Spleen (tissue), 11 donors: ENCODE results near the gene MPIG6B. TPM values are rescaled to one million over a fixed set of nuclear protein-coding genes. Genes with fewer than 3 reads are reported as not detected.

Source experiments
- DNase-seq: peaks from one replicate; pipeline ENCODE4 v3.0.0-alpha.2; 2020
- H3K27ac ChIP-seq, 8 donors: fragments of 200-600 bp; sonication (generic) in 7 of 8; 1 replicate in 4 of 8; 2 replicates in 4 of 8; pipeline versions ENCODE4 v1.5.0 to v1.8.0; 2016 to 2021; ENCODE audit warnings: inconsistent platforms in 4 of 8, mild to moderate bottlenecking in 4 of 8, moderate library complexity in 1 of 8
- H3K27me3 ChIP-seq, 7 donors: fragments of 200-600 bp; sonication (generic) in 6 of 7; replicated peaks in 1 of 7; 1 replicate in 4 of 7; 2 replicates in 3 of 7; pipeline versions ENCODE4 v1.5.0 to v1.8.0; 2016 to 2021; ENCODE audit warnings: inconsistent platforms in 3 of 7, mild to moderate bottlenecking in 1 of 7
- H3K36me3 ChIP-seq, 6 donors: fragments of 200-600 bp; sonication (generic) in 5 of 6; 1 replicate in 4 of 6; 2 replicates in 2 of 6; pipeline versions ENCODE4 v1.5.0 to v1.8.0; 2016 to 2021; ENCODE audit warnings: inconsistent platforms in 2 of 6
- H3K4me1 ChIP-seq, 6 donors: fragments of 200-600 bp; sonication (generic) in 5 of 6; 1 replicate in 3 of 6; 2 replicates in 3 of 6; pipeline versions ENCODE4 v1.5.0 to v1.8.0; 2016 to 2021; ENCODE audit warnings: inconsistent platforms in 3 of 6
- H3K4me3 ChIP-seq, 8 donors: fragments of 200-600 bp; sonication (generic) in 7 of 8; 1 replicate in 4 of 8; 2 replicates in 4 of 8; pipeline versions ENCODE4 v1.5.0 to v1.8.0; 2016 to 2021; ENCODE audit warnings: inconsistent platforms in 4 of 8, mild to moderate bottlenecking in 4 of 8, moderate library complexity in 2 of 8
- H3K9me3 ChIP-seq, 8 donors: fragments of 200-600 bp; sonication (generic) in 7 of 8; 1 replicate in 4 of 8; 2 replicates in 4 of 8; pipeline versions ENCODE4 v1.5.0 to v1.8.0; 2016 to 2021; ENCODE audit warnings: inconsistent platforms in 4 of 8
- POLR2A ChIP-seq, 3 donors: fragments of 450-650 bp; IDR thresholded peaks; one replicate each; pipeline ENCODE4 v1.5.1; 2017; ENCODE audit warnings: antibody characterized with exemption in 3 of 3, mild to moderate bottlenecking in 1 of 3
- POLR2AphosphoS5 ChIP-seq, 3 donors: sonication (generic); formaldehyde crosslinking; IDR thresholded peaks; one replicate each; pipeline ENCODE4 v1.5.1; 2017; ENCODE audit warnings: antibody characterized with exemption in 3 of 3
- WGBS, 5 donors: extraction: QIAGEN DNeasy Blood & Tissue Kit in 3 of 5; methylation state at CpG; one replicate each; pipeline versions ENCODE4 v1.1.5 to v1.1.7; 2013 to 2018; 5-methylcytosine and 5-hydroxymethylcytosine counted together
- intact Hi-C: fragments of 100-400 bp; cut with DNase I; formaldehyde crosslinking; loops from one replicate; pipeline ENCODE4 v1.15.0; 2023; ENCODE audit warnings: low total_unique reads
- polyA plus RNA-seq, 3 donors: library from polyadenylated mRNA; stranded (reverse); fragments of 200-250 nt; gene quantifications; one replicate each; pipeline ENCODE4 v1.2.1, GENCODE V29; 2013
- total RNA-seq, 7 donors: library from RNA; depleted of rRNA in 3 of 7; stranded (reverse); fragments of >200 nt in 3 of 7; fragmentation: NEBNext Ultra II Directional in 4 of 7; extraction: Animal tissue kit (Norgen Biotek cat#: 25700) in 4 of 7; gene quantifications; one replicate each; pipeline versions ENCODE4 v1.1.0 to v1.2.1, GENCODE V29; 2016 to 2021
- TF ChIP-seq, protein P1 (sequence below), 11 experiments: fragments of 200-600 bp in 7 of 11; fragments of 450-650 bp in 4 of 11; sonication (generic) in 4 of 11; IDR thresholded peaks in 8 of 11; conservative IDR thresholded peaks in 3 of 11; 1 replicate in 7 of 11; 2 replicates in 4 of 11; pipeline versions ENCODE4 v1.4.0 to v1.8.0; 2016 to 2021; ENCODE audit warnings: antibody characterized with exemption in 11 of 11, inconsistent platforms in 4 of 11, mild to moderate bottlenecking in 1 of 11
- donor health status: healthy with polysubstance abuse.
- donor health status: DM: no; HTN: no; CAD: no; lungs with moderate emphysema.
- donor health status: DM: no; HTN: no; CAD: no.
- donor health status: Bipolar disorder and iron deficiency.
- donor health status: healthy.
- donor health status: DM: no; HTN: no; CAD: no.
- donor health status: DM: yes; HTN: yes; CAD: no.

MPIG6B gene
- total and polyA plus RNA-seq, 10 donors = 0.46 to 15.1 (median 9.3) TPM

DNA sequence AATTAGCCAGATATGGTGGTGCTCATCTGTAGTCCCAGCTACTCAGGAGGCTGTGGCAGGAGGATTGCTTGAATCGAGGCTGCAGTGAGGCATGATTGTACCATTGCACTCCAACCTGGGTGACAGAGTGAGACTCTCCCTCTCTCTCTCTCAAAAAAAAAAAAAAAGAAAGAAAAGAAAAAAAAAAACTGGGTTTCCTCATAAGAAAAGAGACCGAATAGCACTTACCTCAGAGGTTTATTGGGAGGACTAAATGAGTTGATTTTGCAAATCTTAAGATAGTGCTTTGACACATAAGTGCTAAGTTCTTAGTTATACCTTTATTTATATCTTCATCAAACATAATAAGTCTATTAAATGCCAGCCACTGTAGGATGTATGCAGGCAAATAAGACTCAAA is 47.7 kb downstream of the MPIG6B start:
- TF ChIP-seq, protein P1, sequence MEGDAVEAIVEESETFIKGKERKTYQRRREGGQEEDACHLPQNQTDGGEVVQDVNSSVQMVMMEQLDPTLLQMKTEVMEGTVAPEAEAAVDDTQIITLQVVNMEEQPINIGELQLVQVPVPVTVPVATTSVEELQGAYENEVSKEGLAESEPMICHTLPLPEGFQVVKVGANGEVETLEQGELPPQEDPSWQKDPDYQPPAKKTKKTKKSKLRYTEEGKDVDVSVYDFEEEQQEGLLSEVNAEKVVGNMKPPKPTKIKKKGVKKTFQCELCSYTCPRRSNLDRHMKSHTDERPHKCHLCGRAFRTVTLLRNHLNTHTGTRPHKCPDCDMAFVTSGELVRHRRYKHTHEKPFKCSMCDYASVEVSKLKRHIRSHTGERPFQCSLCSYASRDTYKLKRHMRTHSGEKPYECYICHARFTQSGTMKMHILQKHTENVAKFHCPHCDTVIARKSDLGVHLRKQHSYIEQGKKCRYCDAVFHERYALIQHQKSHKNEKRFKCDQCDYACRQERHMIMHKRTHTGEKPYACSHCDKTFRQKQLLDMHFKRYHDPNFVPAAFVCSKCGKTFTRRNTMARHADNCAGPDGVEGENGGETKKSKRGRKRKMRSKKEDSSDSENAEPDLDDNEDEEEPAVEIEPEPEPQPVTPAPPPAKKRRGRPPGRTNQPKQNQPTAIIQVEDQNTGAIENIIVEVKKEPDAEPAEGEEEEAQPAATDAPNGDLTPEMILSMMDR (IDR thresholded peaks at IDR 0.05 in 8 of 11, conservative IDR thresholded peaks at IDR 0.05 in 3 of 11) = no peak
- TF ChIP-seq POLR2A (IDR thresholded peaks at IDR 0.05) (no peak), POLR2AphosphoS5 (IDR thresholded peaks at IDR 0.05) (no peak)
- H3K4me1 ChIP-seq = peaks cover 0 to 64% (median 33%) of the 10 kb centered on the region in 6 donors
- no peaks in the 10 kb centered on the region for H3K36me3 ChIP-seq
- no peak for DNase-seq
- WGBS, 5 donors = 83 to 87% (median 85%) methylated on average over 2 of the region's 2 CpGs
- H3K27me3 ChIP-seq = no peaks in the 10 kb centered on the region
- H3K27ac ChIP-seq = no peak overlapping the region
- intact Hi-C loops = no loop called here
- no peaks in the 10 kb centered on the region for H3K9me3 ChIP-seq
- no peak overlapping the region for H3K4me3 ChIP-seq

DNA sequence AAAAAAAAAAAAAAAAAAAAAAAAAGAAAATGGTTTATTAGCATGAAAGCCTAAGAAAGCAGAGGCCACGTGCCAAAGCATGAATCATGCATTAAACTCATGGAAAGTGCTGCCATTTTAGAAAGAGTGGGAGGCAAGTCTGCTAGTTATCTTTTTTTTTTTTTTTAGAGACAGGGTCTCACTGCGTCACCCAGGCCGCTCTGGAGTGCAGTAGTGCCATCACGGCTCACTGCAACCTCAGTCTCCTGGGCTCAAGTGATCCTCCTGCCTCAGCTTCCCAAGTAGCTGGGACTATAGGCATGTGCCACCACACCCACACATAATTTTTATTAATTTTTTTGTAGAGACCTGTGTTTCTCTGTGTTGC is 48.8 kb downstream of the MPIG6B start:
- intact Hi-C loops = no loop called here
- Histone ChIP-seq H3K27me3 (no peaks in the 10 kb centered on the region), H3K27ac (peak overlapping the region in 1 of 8 donors; percentile 8), H3K36me3 (no peaks in the 10 kb centered on the region), H3K4me3 (no peak overlapping the region), H3K4me1 (peaks cover 6 to 75% (median 37%) of the 10 kb centered on the region in 6 donors), H3K9me3 (no peaks in the 10 kb centered on the region)
- TF ChIP-seq, protein P1 (IDR thresholded peaks at IDR 0.05 in 8 of 11, conservative IDR thresholded peaks at IDR 0.05 in 3 of 11) = no peak
- TF ChIP-seq POLR2A (IDR thresholded peaks at IDR 0.05) = no peak
- TF ChIP-seq POLR2AphosphoS5 (IDR thresholded peaks at IDR 0.05) = no peak
- whole genome bisulfite sequencing, 5 donors = 70 to 81% (median 79%) methylated on average over 4 of the region's 4 CpGs
- peak; percentile 46 for DNase-seq

DNA sequence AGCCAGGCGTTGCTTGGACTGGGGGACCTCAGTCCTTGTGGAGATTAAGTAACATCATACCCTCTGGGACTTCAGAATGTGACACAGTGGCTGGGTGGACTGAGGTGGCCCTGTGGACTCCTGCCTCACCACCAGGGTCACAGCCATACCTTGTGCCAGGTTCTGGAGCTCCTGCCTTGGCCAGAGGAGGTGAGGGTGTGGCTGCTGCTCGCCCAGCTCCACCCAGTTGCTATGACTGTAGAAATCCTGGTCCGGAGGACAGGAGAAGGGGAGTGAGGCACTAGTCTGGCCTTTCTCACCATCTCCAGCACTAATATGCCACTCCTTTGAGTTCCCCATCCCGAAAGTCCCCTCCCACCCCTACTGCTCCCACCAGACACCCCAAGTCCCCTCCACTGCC is 52.0 kb downstream of the MPIG6B start:
- H3K4me1 ChIP-seq = peaks cover 9 to 58% (median 30%) of the 10 kb centered on the region in 6 donors
- intact Hi-C loops = no loop called here
- H3K4me3 ChIP-seq = no peak overlapping the region
- H3K9me3 ChIP-seq = no peaks in the 10 kb centered on the region
- peaks cover 0 to 27% (median 21%) of the 10 kb centered on the region in 6 donors for H3K36me3 ChIP-seq
- no peak for DNase-seq
- no peaks in the 10 kb centered on the region for H3K27me3 ChIP-seq
- no peak for TF ChIP-seq POLR2A (IDR thresholded peaks at IDR 0.05)
- TF ChIP-seq, protein P1 (IDR thresholded peaks at IDR 0.05 in 8 of 11, conservative IDR thresholded peaks at IDR 0.05 in 3 of 11) = no peak
- TF ChIP-seq POLR2AphosphoS5 (IDR thresholded peaks at IDR 0.05) = no peak
- 79 to 91% (median 87%) methylated on average over 3 to 4 of the region's 4 CpGs for WGBS, 5 donors
- no peak overlapping the region for H3K27ac ChIP-seq

DNA sequence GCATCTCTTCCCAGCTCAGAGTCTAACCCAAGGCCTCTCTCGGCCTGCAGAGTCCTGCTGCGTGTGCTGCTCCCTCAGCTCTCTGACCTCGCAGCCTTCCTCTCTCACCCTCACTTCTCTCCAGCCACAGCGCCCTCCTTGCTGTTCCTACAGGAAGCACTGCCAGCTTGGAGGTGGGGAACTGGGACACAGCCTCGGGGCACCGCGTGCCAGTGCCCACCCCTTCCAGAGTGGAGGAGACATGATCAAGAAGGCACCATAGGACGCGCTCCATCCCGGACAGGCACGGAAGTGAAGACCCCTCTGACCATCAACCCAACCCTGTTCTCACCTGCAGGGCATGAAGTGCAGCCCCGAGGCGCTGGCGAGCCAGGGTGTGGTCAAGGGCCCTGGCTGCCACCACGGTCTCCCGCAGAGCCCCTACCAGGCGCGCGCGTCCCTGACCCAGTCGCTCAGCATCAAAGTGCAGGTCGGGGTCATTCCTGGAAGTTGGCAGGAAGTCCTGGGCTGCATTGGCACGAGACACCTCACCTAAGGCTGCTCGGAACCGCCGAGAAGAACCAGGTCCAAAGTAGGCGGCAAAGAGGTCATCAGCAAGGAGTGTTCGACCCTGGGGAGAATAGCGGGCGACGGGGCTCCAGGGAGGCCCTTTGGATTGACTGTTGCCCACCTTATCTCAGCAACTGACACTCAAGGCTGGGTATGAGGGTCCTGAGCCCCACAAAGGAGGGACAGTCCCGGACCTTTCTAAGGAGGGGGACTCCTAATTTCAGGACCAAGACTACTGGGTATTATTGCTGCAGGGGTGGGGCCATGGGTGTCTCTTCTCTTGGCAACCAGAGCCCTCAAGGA is 52.7 kb downstream of the MPIG6B start:
- no peaks in the 10 kb centered on the region for H3K27me3 ChIP-seq
- no peak for DNase-seq
- peaks cover 9 to 54% (median 29%) of the 10 kb centered on the region in 6 donors for H3K4me1 ChIP-seq
- H3K27ac ChIP-seq = peak overlapping the region in 1 of 8 donors; percentile 69
- TF ChIP-seq POLR2A (IDR thresholded peaks at IDR 0.05) (no peak), POLR2AphosphoS5 (IDR thresholded peaks at IDR 0.05) (no peak)
- TF ChIP-seq, protein P1 (IDR thresholded peaks at IDR 0.05 in 8 of 11, conservative IDR thresholded peaks at IDR 0.05 in 3 of 11) = no peak
- H3K36me3 ChIP-seq = peaks cover 0 to 34% (median 28%) of the 10 kb centered on the region in 6 donors
- intact Hi-C loops = no loop called here
- WGBS, 5 donors = 82 to 85% (median 84%) methylated on average over 30 to 32 of the region's 32 CpGs
- no peak overlapping the region for H3K4me3 ChIP-seq
- no peaks in the 10 kb centered on the region for H3K9me3 ChIP-seq
